ENCODE data around the gene GID8.

- no peak for TF ChIP-seq CTCF (conservative IDR thresholded peaks at IDR 0.05; ENCODE audit: low read depth, low read length)
- TF ChIP-seq RFX5 (IDR thresholded peaks at IDR 0.05; ENCODE audit: low read depth, low read length): no peak
- TF ChIP-seq POLR2A (IDR thresholded peaks at IDR 0.05; ENCODE audit: low read depth, low read length): no peak
- TF ChIP-seq USF2 (IDR thresholded peaks at IDR 0.05; ENCODE audit: low read depth, low read length): no peak
- no peak for TF ChIP-seq CEBPB (IDR thresholded peaks at IDR 0.05; ENCODE audit: low read depth, low read length)
- no peak for TF ChIP-seq RAD21 (IDR thresholded peaks at IDR 0.05; ENCODE audit: low read length)
Observed at GRCh38 chr20:62906647-62907375, 31.1 kb upstream of the GID8 start.

Measured in IMR-90 (cell line).